ENCODE data around the gene FKBP1A.

Gene FKBP1A

GRCh38 chr20:1338096-1338495 lies 54.8 kb downstream of the FKBP1A start:
- H3K27ac ChIP-seq (ENCODE audit: extremely low read depth, low read depth, low read length): no peak overlapping the region
- ChIA-PET CTCF (no interaction called here), POLR2A (no interaction called here)
- no peak overlapping the region for H3K4me3 ChIP-seq (ENCODE audit: low read depth, low read length)
- H3K9me3 ChIP-seq (ENCODE audit: control insufficient read depth, insufficient read depth, low read depth, low read length): no peaks in the 10 kb centered on the region
- H3K4me1 ChIP-seq (ENCODE audit: control insufficient read depth, insufficient read depth, low read length): no peaks in the 10 kb centered on the region
- TF ChIP-seq ZBTB26 (tag by site-specific recombination; optimal IDR thresholded peaks at IDR 0.05) (no peak), ZNF266 (tag by site-specific recombination; IDR thresholded peaks at IDR 0.05; ENCODE audit: low read depth) (no peak)
- H3K36me3 ChIP-seq (ENCODE audit: control insufficient read depth in 2 of 2, insufficient read depth in 1 of 2, low read length in 2 of 2): peaks cover 0 to 4% of the 10 kb centered on the region in 2 experiments; a peak in 2 of 3 replicates

- no peak overlapping the region for H3K4me3 ChIP-seq (ENCODE audit: low read depth, low read length)
- TF ChIP-seq ZNF791 (tag by site-specific recombination; IDR thresholded peaks at IDR 0.05): no peak
- no peak for TF ChIP-seq ZNF449 (tag by site-specific recombination; IDR thresholded peaks at IDR 0.05)
- no peak for TF ChIP-seq OVOL3 (tag by site-specific recombination; IDR thresholded peaks at IDR 0.05)
- no peak for TF ChIP-seq ZSCAN23 (tag by site-specific recombination; IDR thresholded peaks at IDR 0.05)
- no peak for TF ChIP-seq GLI2 (tag by site-specific recombination; IDR thresholded peaks at IDR 0.05; ENCODE audit: borderline replicate concordance, low read depth)
- TF ChIP-seq ZNF266 (tag by site-specific recombination; IDR thresholded peaks at IDR 0.05; ENCODE audit: low read depth): no peak
- no peak for TF ChIP-seq ZNF473 (tag by site-specific recombination; IDR thresholded peaks at IDR 0.05)
- TF ChIP-seq ZBTB44 (tag by site-specific recombination; IDR thresholded peaks at IDR 0.05): no peak
- no peak for TF ChIP-seq HOXA7 (CRISPR knock-in tag; IDR thresholded peaks at IDR 0.05; ENCODE audit: borderline replicate concordance)
- TF ChIP-seq PRDM1 (tag by site-specific recombination; IDR thresholded peaks at IDR 0.05): no peak
- no peak for TF ChIP-seq ZBTB49 (tag by site-specific recombination; IDR thresholded peaks at IDR 0.05; ENCODE audit: low read depth)
- TF ChIP-seq ZBTB1 (tag by site-specific recombination; IDR thresholded peaks at IDR 0.05): no peak
- TF ChIP-seq ZNF501 (tag by site-specific recombination; IDR thresholded peaks at IDR 0.05): no peak
- ChIA-PET POLR2A (no interaction called here), CTCF (no interaction called here)
- H3K4me1 ChIP-seq (ENCODE audit: control insufficient read depth, insufficient read depth, low read length): no peaks in the 10 kb centered on the region
- no peaks in the 10 kb centered on the region for H3K9me3 ChIP-seq (ENCODE audit: control insufficient read depth, insufficient read depth, low read depth, low read length)
- peaks cover 1 to 9% of the 10 kb centered on the region in 2 experiments; a peak in 2 of 3 replicates for H3K36me3 ChIP-seq (ENCODE audit: control insufficient read depth in 2 of 2, insufficient read depth in 1 of 2, low read length in 2 of 2)
- no peak overlapping the region for H3K27ac ChIP-seq (ENCODE audit: extremely low read depth, low read depth, low read length)
Observed at GRCh38 chr20:1337441-1337840, 55.4 kb downstream of the FKBP1A start.

GRCh38 chr20:1336699-1337367 lies 56.0 kb downstream of the FKBP1A start:
- Histone ChIP-seq H3K36me3 (ENCODE audit: control insufficient read depth in 2 of 2, insufficient read depth in 1 of 2, low read length in 2 of 2) (peaks cover 7 to 11% of the 10 kb centered on the region in 2 experiments; a peak in 2 of 3 replicates), H3K27ac (ENCODE audit: extremely low read depth, low read depth, low read length) (no peak overlapping the region), H3K4me1 (ENCODE audit: control insufficient read depth, insufficient read depth, low read length) (no peaks in the 10 kb centered on the region), H3K4me3 (ENCODE audit: low read depth, low read length) (no peak overlapping the region), H3K9me3 (ENCODE audit: control insufficient read depth, insufficient read depth, low read depth, low read length) (no peaks in the 10 kb centered on the region)
- TF ChIP-seq ZNF548 (tag by site-specific recombination; IDR thresholded peaks at IDR 0.05) (no peak), ZNF600 (tag by site-specific recombination; IDR thresholded peaks at IDR 0.05) (peak; percentile 99)
- ChIA-PET POLR2A (interaction anchor here (1.2 kb wide), 1 partner anchor 56 kb away, joined by 4 read pairs; the partner anchor contains the start of gene FKBP1A), CTCF (interaction anchor here (0.6 kb wide), 2 partner anchors 8 to 129 kb away, joined by 3 to 4 read pairs; no protein-coding TSS in a partner anchor)
